Natural killer cell (primary cell): ENCODE data around the gene WDR37. TPM values are rescaled to one million over a fixed set of nuclear protein-coding genes. Genes with fewer than 3 reads are reported as not detected.

Experiments used
- ATAC-seq, 3 donors: fragments of 150-1000 bp in 2 of 3; fragments of 200-7000 bp in 1 of 3; cut with Tn5 transposase; 1 replicate in 1 of 3; 2 replicates in 2 of 3; pipeline ENCODE4 v1.10.0; 2021; ENCODE audit warnings: mild to moderate bottlenecking in 2 of 3, moderate library complexity in 2 of 3
- DNase-seq, 2 donors: peaks; one replicate each; pipeline versions ENCODE4 v3.0.0 to v3.0.0-alpha.2; 2013 to 2021; ENCODE audit warnings: mixed read lengths in 1 of 2
- H3K27ac ChIP-seq: one replicate; pipeline ENCODE4 v1.5.1; 2013; ENCODE audit warnings: mild to moderate bottlenecking, low read length
- H3K27me3 ChIP-seq: one replicate; pipeline ENCODE4 v1.6.1; 2013; ENCODE audit warnings: low read length; ENCODE audit not compliant: control insufficient read depth, insufficient read depth
- H3K36me3 ChIP-seq: one replicate; pipeline ENCODE4 v1.6.1; 2013; ENCODE audit warnings: low read length; ENCODE audit not compliant: control insufficient read depth, insufficient read depth
- H3K4me1 ChIP-seq: one replicate; pipeline ENCODE4 v1.6.1; 2013; ENCODE audit warnings: low read length; ENCODE audit not compliant: control insufficient read depth, insufficient read depth
- H3K4me3 ChIP-seq: one replicate; pipeline ENCODE4 v1.5.1; 2013; ENCODE audit warnings: low read length
- H3K9me3 ChIP-seq: one replicate; pipeline ENCODE4 v1.6.1; 2013; ENCODE audit warnings: low read length; ENCODE audit not compliant: control insufficient read depth, insufficient read depth
- H3K27ac Mint-ChIP-seq, 2 donors: one replicate each; pipeline ENCODE4 v1.8.0; 2022; ENCODE audit warnings: mild to moderate bottlenecking in 2 of 2, mixed read lengths in 2 of 2, moderate library complexity in 1 of 2
- H3K27me3 Mint-ChIP-seq, 2 donors: one replicate each; pipeline ENCODE4 v1.8.0; 2022; ENCODE audit warnings: low read depth in 2 of 2, mixed read lengths in 2 of 2
- H3K36me3 Mint-ChIP-seq: one replicate; pipeline ENCODE4 v1.8.0; 2022; ENCODE audit warnings: mixed read lengths
- H3K4me1 Mint-ChIP-seq, 2 donors: one replicate each; pipeline ENCODE4 v1.8.0; 2022; ENCODE audit warnings: mixed read lengths in 2 of 2
- H3K4me3 Mint-ChIP-seq: one replicate; pipeline ENCODE4 v1.8.0; 2022; ENCODE audit warnings: mild to moderate bottlenecking, moderate library complexity, mixed read lengths
- H3K9me3 Mint-ChIP-seq, 2 donors: one replicate each; pipeline ENCODE4 v1.8.0; 2022; ENCODE audit warnings: mixed read lengths in 2 of 2
- WGBS: methylation state at CpG from one replicate; pipeline ENCODE4 v1.1.7; 2013; ENCODE audit warnings: missing lambda C conversion rate; ENCODE audit not compliant: insufficient coverage; 5-methylcytosine and 5-hydroxymethylcytosine counted together
- intact Hi-C: fragments of 100-400 bp; cut with micrococcal nuclease; formaldehyde crosslinking; loops from one replicate; pipeline ENCODE4 v1.14.2; 2022
- total RNA-seq, 4 donors: library from RNA; stranded (reverse); fragments of 120-200 nt in 1 of 4; gene quantifications; one replicate each; pipeline versions ENCODE4 v1.2.3 to v1.2.4, GENCODE V29; 2013 to 2022
- TF ChIP-seq, protein P1 (sequence below): fragments of 200-600 bp; IDR thresholded peaks from one replicate; pipeline ENCODE4 v1.8.0; 2022; ENCODE audit warnings: antibody characterized with exemption

Gene WDR37
- total RNA-seq, 3 donors from 2014 or later (not counting 1 experiment from before 2014, with no cell fraction given): 56.3 to 59.6 (median 57.6) TPM

GRCh38 chr10:1074052-1074747 lies 18.0 kb downstream of the WDR37 start:
- intact Hi-C loops: no loop called here
- ATAC-seq: peak; percentile 37 to 60 (median 48)
- no peak overlapping the region for H3K4me3 ChIP-seq
- Mint-ChIP-seq H3K27ac (peak overlapping the region; percentile 77 to 90), H3K4me1 (peaks cover 25 to 46% of the 10 kb centered on the region in 2 donors), H3K4me3 (no peak overlapping the region), H3K36me3 (no peaks in the 10 kb centered on the region), H3K9me3 (no peaks in the 10 kb centered on the region), H3K27me3 (no peaks in the 10 kb centered on the region)
- no peaks in the 10 kb centered on the region for H3K9me3 ChIP-seq
- WGBS: 91% methylated on average over 23 of the region's 24 CpGs
- H3K36me3 ChIP-seq: peaks cover 43% of the 10 kb centered on the region
- DNase-seq: peak in 1 of 2 donors; percentile 24
- peaks cover 7% of the 10 kb centered on the region for H3K4me1 ChIP-seq
- no peaks in the 10 kb centered on the region for H3K27me3 ChIP-seq
- TF ChIP-seq, protein P1, sequence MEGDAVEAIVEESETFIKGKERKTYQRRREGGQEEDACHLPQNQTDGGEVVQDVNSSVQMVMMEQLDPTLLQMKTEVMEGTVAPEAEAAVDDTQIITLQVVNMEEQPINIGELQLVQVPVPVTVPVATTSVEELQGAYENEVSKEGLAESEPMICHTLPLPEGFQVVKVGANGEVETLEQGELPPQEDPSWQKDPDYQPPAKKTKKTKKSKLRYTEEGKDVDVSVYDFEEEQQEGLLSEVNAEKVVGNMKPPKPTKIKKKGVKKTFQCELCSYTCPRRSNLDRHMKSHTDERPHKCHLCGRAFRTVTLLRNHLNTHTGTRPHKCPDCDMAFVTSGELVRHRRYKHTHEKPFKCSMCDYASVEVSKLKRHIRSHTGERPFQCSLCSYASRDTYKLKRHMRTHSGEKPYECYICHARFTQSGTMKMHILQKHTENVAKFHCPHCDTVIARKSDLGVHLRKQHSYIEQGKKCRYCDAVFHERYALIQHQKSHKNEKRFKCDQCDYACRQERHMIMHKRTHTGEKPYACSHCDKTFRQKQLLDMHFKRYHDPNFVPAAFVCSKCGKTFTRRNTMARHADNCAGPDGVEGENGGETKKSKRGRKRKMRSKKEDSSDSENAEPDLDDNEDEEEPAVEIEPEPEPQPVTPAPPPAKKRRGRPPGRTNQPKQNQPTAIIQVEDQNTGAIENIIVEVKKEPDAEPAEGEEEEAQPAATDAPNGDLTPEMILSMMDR: peak; percentile 49
- H3K27ac ChIP-seq: no peak overlapping the region

DNA sequence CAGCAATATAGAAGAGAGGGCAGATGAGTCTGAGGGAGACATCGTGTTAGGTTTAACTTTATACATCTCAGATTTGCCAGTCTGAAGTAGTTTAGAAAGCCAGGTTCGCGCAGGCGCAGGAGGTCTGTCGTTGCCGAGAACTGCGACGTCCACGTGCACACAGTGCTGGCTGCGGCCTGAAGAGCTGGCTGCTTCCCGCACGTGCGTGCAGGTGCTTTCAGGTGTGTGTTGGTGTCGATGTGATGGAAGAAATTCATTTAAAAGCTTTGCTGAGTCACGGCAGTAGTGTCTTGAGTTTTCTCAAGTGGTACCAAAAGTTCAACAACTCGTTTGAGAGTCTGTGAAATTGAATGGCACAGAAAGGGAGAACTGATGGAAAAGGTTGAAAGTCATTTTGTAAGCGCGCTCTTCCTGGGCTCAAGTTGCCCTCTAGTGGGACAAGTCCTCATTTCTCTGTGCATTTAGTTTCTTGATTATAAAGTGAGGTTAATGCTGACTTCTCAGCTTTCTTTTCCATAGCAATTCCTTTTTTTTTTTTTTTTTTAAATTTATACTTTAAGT lies 18.6 kb downstream of the WDR37 start:
- 92% methylated on average over 18 of the region's 18 CpGs for WGBS
- no peak overlapping the region for H3K27ac ChIP-seq
- Mint-ChIP-seq H3K4me3 (no peak overlapping the region), H3K36me3 (peaks cover 3% of the 10 kb centered on the region), H3K4me1 (peaks cover 19 to 40% of the 10 kb centered on the region in 2 donors), H3K9me3 (no peaks in the 10 kb centered on the region), H3K27me3 (no peaks in the 10 kb centered on the region), H3K27ac (peak overlapping the region; percentile 77 to 90)
- peak in 2 of 3 donors; percentile 47 to 54 for ATAC-seq
- H3K27me3 ChIP-seq: no peaks in the 10 kb centered on the region
- intact Hi-C loops: no loop called here
- peaks cover 49% of the 10 kb centered on the region for H3K36me3 ChIP-seq
- DNase-seq: peak in 1 of 2 donors; percentile 54
- TF ChIP-seq, protein P1: no peak
- H3K4me3 ChIP-seq: no peak overlapping the region
- H3K4me1 ChIP-seq: peaks cover 3% of the 10 kb centered on the region
- no peaks in the 10 kb centered on the region for H3K9me3 ChIP-seq

GRCh38 chr10:1078668-1079067 lies 22.5 kb downstream of the WDR37 start:
- DNase-seq: no peak
- no peak for ATAC-seq
- no peaks in the 10 kb centered on the region for H3K4me1 ChIP-seq
- no peaks in the 10 kb centered on the region for H3K9me3 ChIP-seq
- Mint-ChIP-seq H3K27me3 (no peaks in the 10 kb centered on the region), H3K36me3 (peaks cover 7% of the 10 kb centered on the region), H3K4me3 (no peak overlapping the region), H3K27ac (peak overlapping the region; percentile 45 to 62), H3K9me3 (no peaks in the 10 kb centered on the region), H3K4me1 (peaks cover 8 to 33% of the 10 kb centered on the region in 2 donors)
- intact Hi-C loops: no loop called here
- peaks cover 74% of the 10 kb centered on the region for H3K36me3 ChIP-seq
- no peak overlapping the region for H3K4me3 ChIP-seq
- no peak overlapping the region for H3K27ac ChIP-seq
- no peaks in the 10 kb centered on the region for H3K27me3 ChIP-seq
- TF ChIP-seq, protein P1: no peak
